Upper lobe of left lung (tissue), 4 donors: ENCODE data around the gene RAD51C.

Experiments used
- CTCF ChIP-seq, 6 experiments: fragments of 450-650 bp in 4 of 6; fragments of 200-600 bp in 2 of 6; sonication (generic) in 2 of 6; IDR thresholded peaks; one replicate each; pipeline ENCODE4 v1.5.1; 2016 to 2019; ENCODE audit warnings: antibody characterized with exemption in 6 of 6
- POLR2A ChIP-seq, 4 donors: fragments of 450-650 bp; IDR thresholded peaks; one replicate each; pipeline ENCODE4 v1.5.1; 2016 to 2017; ENCODE audit warnings: antibody characterized with exemption in 4 of 4, mild to moderate bottlenecking in 2 of 4
- POLR2AphosphoS5 ChIP-seq, 2 donors: sonication (generic); formaldehyde crosslinking; IDR thresholded peaks; one replicate each; pipeline ENCODE4 v1.5.1; 2017; ENCODE audit warnings: antibody characterized with exemption in 2 of 2

DNA sequence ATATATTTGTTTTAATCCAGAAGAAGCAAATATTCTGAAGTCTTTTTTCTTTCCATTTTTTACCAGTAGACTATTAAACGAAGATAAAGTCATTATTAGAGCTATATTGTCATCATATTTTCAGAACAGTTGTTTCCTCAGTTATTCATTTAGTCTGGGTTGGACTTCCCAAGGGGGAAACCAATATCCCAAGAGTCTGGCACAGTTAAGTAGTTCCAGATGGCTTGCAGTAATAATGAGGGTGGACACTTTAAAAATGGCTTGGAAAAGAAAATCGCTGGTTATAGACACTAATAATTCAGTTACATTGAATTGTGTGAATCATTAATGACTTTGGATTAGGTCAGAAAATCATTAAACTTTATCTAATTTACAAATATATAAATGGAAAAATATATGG lies 67.1 kb downstream of the RAD51C start:
- TF ChIP-seq CTCF (IDR thresholded peaks at IDR 0.05) (no peak), POLR2A (IDR thresholded peaks at IDR 0.05) (no peak), POLR2AphosphoS5 (IDR thresholded peaks at IDR 0.05) (no peak)
